CD4-positive, CD25-positive, alpha-beta regulatory T cell (primary cell): ENCODE data around the gene HHAT. TPM values are rescaled to one million over a fixed set of nuclear protein-coding genes. Genes with fewer than 3 reads are reported as not detected.
"Not testable (repeated sequence)": the region's sequence is repeated elsewhere in the genome, so short reads cannot be mapped to it uniquely, and the experiment has no call there.

Experiments used
- ATAC-seq, 2 donors: fragments of 150-1000 bp; cut with Tn5 transposase; one replicate each; pipeline ENCODE4 v1.10.0; 2021; ENCODE audit warnings: low read depth in 2 of 2, moderate number of reproducible peaks in 2 of 2, moderate library complexity in 1 of 2
- DNase-seq, 3 donors: peaks; one replicate each; pipeline versions ENCODE4 v3.0.0 to v3.0.0-alpha.2; 2012 to 2022; ENCODE audit warnings: mixed read lengths in 1 of 3
- H3K27ac ChIP-seq: one replicate; pipeline ENCODE4 v1.7.0; 2013; ENCODE audit warnings: mild to moderate bottlenecking, low read length; ENCODE audit not compliant: insufficient read depth, poor library complexity, severe bottlenecking
- H3K27me3 ChIP-seq: one replicate; pipeline ENCODE4 v1.7.0; 2013; ENCODE audit warnings: low read length; ENCODE audit not compliant: control insufficient read depth, insufficient read depth
- H3K36me3 ChIP-seq: one replicate; pipeline ENCODE4 v1.7.0; 2013; ENCODE audit warnings: mild to moderate bottlenecking, low read length, moderate library complexity; ENCODE audit not compliant: control insufficient read depth, insufficient read depth
- H3K4me1 ChIP-seq: 2 replicates; pipeline ENCODE4 v1.7.0; 2013; ENCODE audit warnings: mild to moderate bottlenecking, low read length; ENCODE audit not compliant: insufficient read depth, control insufficient read depth, poor library complexity, severe bottlenecking
- H3K4me3 ChIP-seq: one replicate; pipeline ENCODE4 v1.7.0; 2013; ENCODE audit warnings: low read depth, mild to moderate bottlenecking, low read length, moderate library complexity
- H3K9me3 ChIP-seq, 2 experiments: 1 replicate in 1 of 2; 2 replicates in 1 of 2; pipeline ENCODE4 v1.7.0; 2013; ENCODE audit warnings: low read length in 2 of 2, mild to moderate bottlenecking in 1 of 2, moderate library complexity in 1 of 2; ENCODE audit not compliant: control insufficient read depth in 2 of 2
- H3K27ac Mint-ChIP-seq, 3 donors: one replicate each; pipeline ENCODE4 v1.8.0; 2020 to 2022; ENCODE audit warnings: mild to moderate bottlenecking in 3 of 3, mixed read lengths in 3 of 3, moderate library complexity in 2 of 3
- H3K27me3 Mint-ChIP-seq: one replicate; pipeline ENCODE4 v1.8.0; 2022; ENCODE audit warnings: mild to moderate bottlenecking, mixed read lengths
- H3K36me3 Mint-ChIP-seq: one replicate; pipeline ENCODE4 v1.8.0; 2020; ENCODE audit warnings: mixed read lengths
- H3K4me1 Mint-ChIP-seq, 4 donors: one replicate each; pipeline ENCODE4 v1.8.0; 2020 to 2022; ENCODE audit warnings: mixed read lengths in 4 of 4, mild to moderate bottlenecking in 1 of 4
- H3K4me3 Mint-ChIP-seq, 4 donors: one replicate each; pipeline ENCODE4 v1.8.0; 2020 to 2022; ENCODE audit warnings: mild to moderate bottlenecking in 4 of 4, mixed read lengths in 4 of 4, moderate library complexity in 3 of 4
- H3K9me3 Mint-ChIP-seq, 7 donors: one replicate each; pipeline ENCODE4 v1.8.0; 2020 to 2022; ENCODE audit warnings: mixed read lengths in 7 of 7, mild to moderate bottlenecking in 3 of 7, moderate library complexity in 2 of 7
- polyA plus RNA-seq, 4 donors: library from polyadenylated mRNA; unstranded; fragments of 300-500 nt; fragmentation: Illumina TruSeq; gene quantifications; one replicate each; pipeline ENCODE4 v1.2.3, GENCODE V29; 2021
- total RNA-seq: library from RNA; stranded (reverse); gene quantifications from one replicate; pipeline ENCODE4 v1.2.3, GENCODE V29; 2022

Gene HHAT
- total and polyA plus RNA-seq, 5 donors from 2014 or later: 1.4 to 6.0 (median 2.0) TPM

GRCh38 chr1:210342986-210343780 is 14.5 kb downstream of the HHAT start:
- Histone ChIP-seq H3K36me3 (no peaks in the 10 kb centered on the region), H3K4me1 (peaks cover 12% of the 10 kb centered on the region), H3K27ac (no peak overlapping the region), H3K27me3 (no peaks in the 10 kb centered on the region), H3K4me3 (peak overlapping the region; percentile 28), H3K9me3 (no peaks in the 10 kb centered on the region)
- Mint-ChIP-seq H3K36me3 (no peaks in the 10 kb centered on the region), H3K27me3 (no peaks in the 10 kb centered on the region), H3K4me3 (no peak overlapping the region), H3K4me1 (peaks cover 0 to 16% (median 8%) of the 10 kb centered on the region in 4 donors), H3K9me3 (no peaks in the 10 kb centered on the region), H3K27ac (no peak overlapping the region)
- DNase-seq (no peak), ATAC-seq (peak; percentile 21 to 41)

- Mint-ChIP-seq H3K4me1 (peaks cover 0 to 16% (median 8%) of the 10 kb centered on the region in 4 donors), H3K36me3 (no peaks in the 10 kb centered on the region), H3K27me3 (no peaks in the 10 kb centered on the region), H3K4me3 (no peak overlapping the region), H3K9me3 (no peaks in the 10 kb centered on the region), H3K27ac (no peak overlapping the region)
- Histone ChIP-seq H3K9me3 (no peaks in the 10 kb centered on the region), H3K4me1 (peaks cover 12% of the 10 kb centered on the region), H3K4me3 (no peak overlapping the region), H3K36me3 (no peaks in the 10 kb centered on the region), H3K27me3 (no peaks in the 10 kb centered on the region), H3K27ac (no peak overlapping the region)
- no peak for DNase-seq
- no peak for ATAC-seq
Measured at GRCh38 chr1:210344706-210345105, 16.0 kb downstream of the HHAT start.

GRCh38 chr1:210347112-210347511 is 18.4 kb downstream of the HHAT start:
- Mint-ChIP-seq H3K27ac (no peak overlapping the region), H3K4me3 (no peak overlapping the region), H3K9me3 (no peaks in the 10 kb centered on the region), H3K36me3 (no peaks in the 10 kb centered on the region), H3K4me1 (no peaks in the 10 kb centered on the region), H3K27me3 (no peaks in the 10 kb centered on the region)
- H3K27me3 ChIP-seq: no peaks in the 10 kb centered on the region
- ATAC-seq: no peak
- no peaks in the 10 kb centered on the region for H3K9me3 ChIP-seq
- H3K4me3 ChIP-seq: no peak overlapping the region
- no peak overlapping the region for H3K27ac ChIP-seq
- H3K36me3 ChIP-seq: no peaks in the 10 kb centered on the region
- no peaks in the 10 kb centered on the region for H3K4me1 ChIP-seq
- DNase-seq: no peak

- H3K4me1 ChIP-seq: no peaks in the 10 kb centered on the region
- no peaks in the 10 kb centered on the region for H3K27me3 ChIP-seq
- peaks cover 0 to 3% (median 0%) of the 10 kb centered on the region in 7 donors for H3K9me3 Mint-ChIP-seq
- H3K36me3 Mint-ChIP-seq: no peaks in the 10 kb centered on the region
- H3K36me3 ChIP-seq: no peaks in the 10 kb centered on the region
- no peak for ATAC-seq
- no peak overlapping the region for H3K4me3 ChIP-seq
- DNase-seq: no peak
- H3K27ac Mint-ChIP-seq: peak overlapping the region in 1 of 3 donors; percentile 55
- H3K27me3 Mint-ChIP-seq: no peaks in the 10 kb centered on the region
- no peak overlapping the region for H3K27ac ChIP-seq
- H3K4me1 Mint-ChIP-seq: no peaks in the 10 kb centered on the region
- H3K4me3 Mint-ChIP-seq: no peak overlapping the region
- H3K9me3 ChIP-seq: no peaks in the 10 kb centered on the region
Measured at GRCh38 chr1:210351496-210351895, 22.8 kb downstream of the HHAT start.

GRCh38 chr1:210352575-210352974 is 23.9 kb downstream of the HHAT start:
- Mint-ChIP-seq H3K27me3 (no peaks in the 10 kb centered on the region), H3K4me3 (no peak overlapping the region), H3K36me3 (no peaks in the 10 kb centered on the region), H3K4me1 (no peaks in the 10 kb centered on the region), H3K9me3 (peaks cover 0 to 5% (median 0%) of the 10 kb centered on the region in 7 donors), H3K27ac (peak overlapping the region in 1 of 3 donors; percentile 32)
- Histone ChIP-seq H3K4me1 (no peaks in the 10 kb centered on the region), H3K27ac (no peak overlapping the region), H3K27me3 (no peaks in the 10 kb centered on the region), H3K4me3 (no peak overlapping the region), H3K9me3 (no peaks in the 10 kb centered on the region), H3K36me3 (no peaks in the 10 kb centered on the region)
- DNase-seq (no peak), ATAC-seq (no peak)

DNA sequence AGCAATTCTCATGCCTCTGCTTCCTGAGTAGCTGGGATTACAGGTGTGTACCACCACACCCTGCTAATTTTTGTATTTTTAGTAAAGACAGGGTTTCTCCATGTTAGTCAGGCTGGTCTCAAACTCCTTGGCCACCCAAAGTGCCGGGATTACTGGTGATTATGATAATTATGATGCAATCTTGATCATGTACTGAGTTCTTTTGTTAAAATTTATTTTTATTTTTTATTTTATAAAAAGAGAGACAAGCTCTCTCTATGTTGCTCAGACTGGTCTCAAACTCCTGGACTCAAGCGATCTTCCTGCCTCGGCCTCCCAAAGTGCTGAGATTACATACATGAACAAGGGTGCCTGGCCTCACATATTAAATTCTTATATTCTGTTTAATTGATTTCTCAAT is 25.6 kb downstream of the HHAT start:
- H3K4me1 Mint-ChIP-seq, H3K9me3 ChIP-seq, H3K27ac Mint-ChIP-seq: not testable (repeated sequence)

GRCh38 chr1:210358626-210359025 is 29.9 kb downstream of the HHAT start:
- no peaks in the 10 kb centered on the region for H3K9me3 ChIP-seq
- Mint-ChIP-seq H3K36me3 (no peaks in the 10 kb centered on the region), H3K4me1 (no peaks in the 10 kb centered on the region)

More for the DNA sequence above, 25.6 kb downstream of the HHAT start:
- H3K9me3 Mint-ChIP-seq, H3K4me3 ChIP-seq, H3K36me3 Mint-ChIP-seq, H3K27ac ChIP-seq, DNase-seq, H3K36me3 ChIP-seq, H3K27me3 ChIP-seq, ATAC-seq, H3K4me3 Mint-ChIP-seq, H3K27me3 Mint-ChIP-seq, H3K4me1 ChIP-seq: not testable (repeated sequence)

DNA sequence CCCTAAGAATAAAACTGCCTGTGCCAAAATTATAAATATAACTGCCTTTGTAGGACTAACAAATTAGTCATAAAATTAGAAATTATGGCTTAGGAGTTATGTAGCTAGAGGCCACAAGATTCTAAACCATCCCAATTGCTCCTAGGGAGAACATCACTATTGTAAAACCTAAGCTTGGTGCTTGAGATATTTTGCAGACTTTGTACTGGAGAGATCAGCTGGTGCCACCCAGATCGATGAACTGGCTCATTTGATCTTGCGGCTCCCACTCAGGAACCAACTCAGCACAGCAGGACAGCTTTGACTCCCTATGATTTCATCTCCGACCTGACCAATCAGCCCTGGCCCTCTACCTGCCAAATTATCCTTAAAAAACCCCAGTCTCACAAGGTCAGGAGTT is 30.6 kb downstream of the HHAT start:
- no peak overlapping the region for H3K27ac ChIP-seq
- no peaks in the 10 kb centered on the region for H3K36me3 ChIP-seq
- no peaks in the 10 kb centered on the region for H3K9me3 ChIP-seq
- DNase-seq (no peak), ATAC-seq (no peak)
- H3K27me3 ChIP-seq: no peaks in the 10 kb centered on the region
- no peaks in the 10 kb centered on the region for H3K4me1 ChIP-seq
- H3K36me3 Mint-ChIP-seq: no peaks in the 10 kb centered on the region
- H3K9me3 Mint-ChIP-seq: peaks cover 0 to 3% (median 0%) of the 10 kb centered on the region in 7 donors
- H3K27me3 Mint-ChIP-seq: peaks cover 14% of the 10 kb centered on the region
- H3K4me1 Mint-ChIP-seq: no peaks in the 10 kb centered on the region
- H3K27ac Mint-ChIP-seq: no peak overlapping the region
- H3K4me3 Mint-ChIP-seq: no peak overlapping the region
- H3K4me3 ChIP-seq: no peak overlapping the region

More at GRCh38 chr1:210358626-210359025, 29.9 kb downstream of the HHAT start:
- Mint-ChIP-seq H3K9me3 (peaks cover 0 to 3% (median 0%) of the 10 kb centered on the region in 7 donors), H3K27me3 (peaks cover 14% of the 10 kb centered on the region), H3K27ac (no peak overlapping the region), H3K4me3 (no peak overlapping the region)
- ATAC-seq (no peak), DNase-seq (no peak)
- no peak overlapping the region for H3K4me3 ChIP-seq
- H3K36me3 ChIP-seq: no peaks in the 10 kb centered on the region
- H3K27me3 ChIP-seq: no peaks in the 10 kb centered on the region
- no peaks in the 10 kb centered on the region for H3K4me1 ChIP-seq
- no peak overlapping the region for H3K27ac ChIP-seq
